KMS-11 (cell line): ENCODE data around the gene IL12B.
"Not testable (repeated sequence)": the region's sequence is repeated elsewhere in the genome, so short reads cannot be mapped to it uniquely, and the experiment has no call there.

ENCODE experiments used
- H2AFZ ChIP-seq: fragments of 200-600 bp; sonication (generic); 2 replicates; pipeline ENCODE4 v1.6.1; 2016; ENCODE audit warnings: antibody characterized with exemption, mixed run types, low read depth
- H3K27ac ChIP-seq: fragments of 200-600 bp; sonication (generic); 2 replicates; pipeline ENCODE4 v1.6.1; 2016; ENCODE audit warnings: mild to moderate bottlenecking, mixed run types
- H3K27me3 ChIP-seq: fragments of 200-600 bp; sonication (generic); 2 replicates; pipeline ENCODE4 v1.6.1; 2017; ENCODE audit warnings: mild to moderate bottlenecking, low read depth, mixed run types, moderate library complexity; ENCODE audit not compliant: insufficient read depth
- H3K36me3 ChIP-seq: fragments of 200-600 bp; sonication (generic); 2 replicates; pipeline ENCODE4 v1.6.1; 2017; ENCODE audit warnings: mild to moderate bottlenecking, mixed run types; ENCODE audit not compliant: insufficient read depth
- H3K4me1 ChIP-seq: fragments of 200-600 bp; sonication (generic); 2 replicates; pipeline ENCODE4 v1.6.1; 2016; ENCODE audit warnings: mild to moderate bottlenecking, low read depth, mixed run types; ENCODE audit not compliant: poor library complexity, severe bottlenecking
- H3K4me2 ChIP-seq: fragments of 200-600 bp; sonication (generic); 2 replicates; pipeline ENCODE4 v1.7.0; 2016; ENCODE audit warnings: mild to moderate bottlenecking, mixed run types
- H3K4me3 ChIP-seq: fragments of 200-600 bp; sonication (generic); IDR thresholded peaks from 2 replicates; pipeline ENCODE4 v1.6.1; 2017; ENCODE audit warnings: low read depth, low read length, mixed read lengths; ENCODE audit not compliant: insufficient read depth
- H3K79me2 ChIP-seq: fragments of 200-600 bp; sonication (generic); 2 replicates; pipeline ENCODE4 v1.6.1; 2016; ENCODE audit warnings: low read depth, mixed run types; ENCODE audit not compliant: insufficient read depth
- H3K9ac ChIP-seq: fragments of 200-600 bp; sonication (generic); 2 replicates; pipeline ENCODE4 v1.6.1; 2016; ENCODE audit warnings: mild to moderate bottlenecking, mixed run types
- H4K20me1 ChIP-seq: fragments of 200-600 bp; sonication (generic); 2 replicates; pipeline ENCODE4 v1.6.1; 2016; ENCODE audit warnings: mild to moderate bottlenecking, mixed run types; ENCODE audit not compliant: insufficient read depth
- TF ChIP-seq, protein P1 (sequence below): fragments of 200-600 bp; sonication (generic); conservative IDR thresholded peaks from 2 replicates; pipeline ENCODE4 v1.6.1; 2017; ENCODE audit warnings: low read depth, mild to moderate bottlenecking, antibody characterized with exemption, low read length, moderate library complexity, mixed read lengths

Gene IL12B

DNA sequence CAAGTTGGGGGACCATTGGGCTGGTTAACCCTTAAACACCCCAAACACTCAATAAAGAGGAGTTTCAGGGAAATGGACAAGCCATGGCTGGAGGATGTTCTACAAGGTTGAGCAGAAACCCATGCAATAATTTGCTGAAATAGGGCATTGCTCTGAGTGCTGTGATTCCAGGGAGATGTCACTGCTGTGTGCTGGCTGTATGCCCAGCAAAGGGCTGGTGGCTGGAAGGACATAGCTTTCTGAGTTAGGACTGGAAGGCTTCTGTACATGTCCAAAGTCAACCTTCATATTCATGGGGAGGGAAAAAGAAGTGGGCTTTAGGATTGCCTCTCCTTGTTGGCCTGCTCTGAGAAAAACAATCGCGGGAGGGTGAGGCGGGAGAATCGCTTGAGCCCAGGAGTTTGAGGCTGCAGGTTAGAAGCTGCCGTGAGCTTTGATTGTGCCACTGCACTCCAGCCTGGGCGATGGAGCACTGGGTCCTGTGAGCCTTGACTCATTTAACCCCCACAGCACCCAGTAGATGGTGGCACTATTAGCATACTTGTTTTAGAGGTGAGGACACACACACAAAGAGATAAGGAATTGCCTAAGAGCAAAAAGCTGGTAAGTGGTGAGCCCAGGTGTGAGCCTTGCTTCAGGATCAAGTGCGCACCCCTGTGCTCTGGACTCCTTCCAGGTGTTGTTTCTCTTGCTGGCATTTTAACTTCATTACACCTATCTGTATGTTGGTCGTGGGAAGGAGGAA, 20.4 kb downstream of the IL12B start:
- Histone ChIP-seq H3K27ac (no peak overlapping the region), H3K27me3 (no peaks in the 10 kb centered on the region), H3K4me2 (no peak overlapping the region), H3K4me3 (no peak overlapping the region), H3K79me2 (no peaks in the 10 kb centered on the region), H3K9ac (no peak overlapping the region), H4K20me1 (no peaks in the 10 kb centered on the region), H2AFZ (no peak overlapping the region), H3K4me1 (no peaks in the 10 kb centered on the region), H3K36me3 (no peaks in the 10 kb centered on the region)
- TF ChIP-seq, protein P1, sequence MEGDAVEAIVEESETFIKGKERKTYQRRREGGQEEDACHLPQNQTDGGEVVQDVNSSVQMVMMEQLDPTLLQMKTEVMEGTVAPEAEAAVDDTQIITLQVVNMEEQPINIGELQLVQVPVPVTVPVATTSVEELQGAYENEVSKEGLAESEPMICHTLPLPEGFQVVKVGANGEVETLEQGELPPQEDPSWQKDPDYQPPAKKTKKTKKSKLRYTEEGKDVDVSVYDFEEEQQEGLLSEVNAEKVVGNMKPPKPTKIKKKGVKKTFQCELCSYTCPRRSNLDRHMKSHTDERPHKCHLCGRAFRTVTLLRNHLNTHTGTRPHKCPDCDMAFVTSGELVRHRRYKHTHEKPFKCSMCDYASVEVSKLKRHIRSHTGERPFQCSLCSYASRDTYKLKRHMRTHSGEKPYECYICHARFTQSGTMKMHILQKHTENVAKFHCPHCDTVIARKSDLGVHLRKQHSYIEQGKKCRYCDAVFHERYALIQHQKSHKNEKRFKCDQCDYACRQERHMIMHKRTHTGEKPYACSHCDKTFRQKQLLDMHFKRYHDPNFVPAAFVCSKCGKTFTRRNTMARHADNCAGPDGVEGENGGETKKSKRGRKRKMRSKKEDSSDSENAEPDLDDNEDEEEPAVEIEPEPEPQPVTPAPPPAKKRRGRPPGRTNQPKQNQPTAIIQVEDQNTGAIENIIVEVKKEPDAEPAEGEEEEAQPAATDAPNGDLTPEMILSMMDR, result no peak

DNA sequence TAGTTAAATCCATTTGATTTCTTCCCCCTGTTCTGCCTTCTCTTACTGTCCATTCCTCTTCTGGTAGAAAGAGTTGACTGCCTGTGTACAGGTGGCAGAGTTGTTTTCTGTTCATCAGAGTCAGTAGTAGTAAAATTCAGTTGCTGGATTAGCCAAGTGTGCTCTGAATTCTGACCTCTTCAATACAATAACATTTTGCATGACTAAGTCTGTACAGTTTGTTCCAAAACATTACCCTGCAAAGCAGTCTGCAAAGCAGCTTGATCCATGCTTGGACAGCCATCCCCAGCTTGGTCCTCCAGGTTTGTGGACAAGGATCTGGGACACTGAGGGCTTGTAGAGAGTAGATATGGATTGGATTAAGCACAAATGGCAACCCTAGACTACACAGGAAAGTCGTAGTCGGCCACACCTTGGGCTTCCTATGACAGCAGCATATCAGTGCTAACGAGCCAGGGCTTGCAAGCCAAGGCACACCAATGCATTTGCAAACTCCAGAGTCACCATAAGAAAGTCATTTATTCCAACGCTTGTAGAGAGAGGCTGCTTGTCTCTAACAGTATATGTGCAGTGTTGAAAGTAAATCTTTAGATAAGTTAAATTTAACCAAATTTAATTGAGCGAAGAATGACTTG, 25.2 kb downstream of the IL12B start:
- no peaks in the 10 kb centered on the region for H4K20me1 ChIP-seq
- H3K79me2 ChIP-seq, result no peaks in the 10 kb centered on the region
- H3K4me1 ChIP-seq, result no peaks in the 10 kb centered on the region
- no peak overlapping the region for H3K27ac ChIP-seq
- H3K27me3 ChIP-seq, result no peaks in the 10 kb centered on the region
- H3K36me3 ChIP-seq, result no peaks in the 10 kb centered on the region
- no peak overlapping the region for H3K9ac ChIP-seq
- H3K4me3 ChIP-seq, result no peak overlapping the region
- H2AFZ ChIP-seq, result no peak overlapping the region
- no peak overlapping the region for H3K4me2 ChIP-seq
- TF ChIP-seq, protein P1, result no peak

DNA sequence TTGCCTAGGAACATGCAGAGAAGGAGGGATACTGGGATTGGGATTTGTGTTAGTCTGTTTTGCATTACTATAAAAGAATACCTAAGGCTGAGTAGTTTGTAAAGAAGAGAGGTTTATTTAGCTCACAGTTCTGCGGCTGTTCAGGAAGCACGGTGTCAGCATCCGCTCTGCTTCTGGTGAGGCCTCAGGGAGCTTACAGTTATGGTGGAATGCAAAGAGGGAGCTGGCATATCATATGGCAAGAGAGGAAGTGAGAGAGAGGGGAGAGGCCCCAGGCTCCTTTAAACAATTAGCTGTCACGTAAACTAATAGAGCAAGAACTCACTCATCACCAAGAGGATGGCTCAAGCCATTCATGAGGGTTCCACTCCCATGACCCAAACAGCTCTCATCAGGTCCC, 27.0 kb downstream of the IL12B start:
- TF ChIP-seq, protein P1, result no peak
- Histone ChIP-seq H4K20me1 (no peaks in the 10 kb centered on the region), H3K4me2 (no peak overlapping the region), H3K9ac (no peak overlapping the region), H3K36me3 (no peaks in the 10 kb centered on the region), H3K4me1 (no peaks in the 10 kb centered on the region), H3K27me3 (no peaks in the 10 kb centered on the region), H2AFZ (no peak overlapping the region), H3K79me2 (no peaks in the 10 kb centered on the region), H3K4me3 (no peak overlapping the region), H3K27ac (no peak overlapping the region)

DNA sequence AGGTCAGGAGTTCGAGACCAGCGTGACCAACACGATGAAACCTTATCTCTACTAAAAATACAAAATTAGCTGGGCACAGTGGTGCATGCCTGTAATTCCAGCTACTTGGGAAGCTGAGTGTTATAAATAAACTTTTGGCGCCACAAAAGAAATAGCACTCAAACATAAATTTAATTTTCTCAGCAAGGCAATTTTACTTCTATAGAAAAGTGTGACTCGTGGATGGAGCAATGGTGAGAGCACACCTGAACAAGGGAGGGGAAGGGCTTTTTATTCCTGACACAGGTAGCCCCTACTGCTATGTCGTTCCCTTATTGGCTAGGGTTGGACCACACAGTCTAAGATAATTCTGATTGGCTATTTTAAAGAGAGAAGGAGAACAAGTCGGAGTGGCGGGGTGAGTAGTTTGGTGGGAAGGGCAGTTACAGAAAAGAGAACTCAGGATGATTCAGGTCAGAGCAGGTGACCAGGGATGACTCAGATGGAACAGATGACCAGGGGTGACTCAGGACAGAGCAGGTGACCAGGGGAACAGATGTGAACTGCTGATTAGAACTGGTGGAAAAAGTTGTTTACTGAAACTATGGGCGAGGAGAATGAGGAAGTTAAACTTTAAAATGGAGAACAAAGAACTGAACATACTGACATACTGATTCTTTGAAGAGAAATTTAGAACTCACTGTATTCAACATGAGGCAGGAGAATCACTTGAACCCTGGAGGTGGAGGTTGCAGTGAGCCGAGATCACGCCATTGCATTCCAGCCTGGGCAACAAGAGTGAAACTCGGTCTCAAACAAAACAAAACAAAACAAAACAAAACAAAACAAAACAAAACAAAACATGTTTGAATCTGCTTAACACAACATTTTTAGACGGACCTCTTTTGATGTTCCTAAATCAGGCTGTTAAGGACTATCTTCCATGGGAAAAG, 28.1 kb downstream of the IL12B start:
- not testable (repeated sequence) for H3K36me3 ChIP-seq, H3K27me3 ChIP-seq, H3K27ac ChIP-seq, H3K79me2 ChIP-seq, H4K20me1 ChIP-seq, H3K4me1 ChIP-seq, H3K9ac ChIP-seq, H3K4me2 ChIP-seq, H2AFZ ChIP-seq, H3K4me3 ChIP-seq
